DMS79 treated with DMSO at 0.1 percent for 48 hours (cell line): ENCODE results near the gene TCF23.
"Not testable (repeated sequence)": the region's sequence is repeated elsewhere in the genome, so short reads cannot be mapped to it uniquely, and the experiment has no call there.

Experiments used
- DNase-seq: peaks from one replicate; lab custom pipeline; 2025; lab: John Stamatoyannopoulos, UW

TCF23 gene

GRCh38 chr2:27154488-27154887 lies 5.7 kb downstream of the TCF23 start:
- DNase-seq: no peak

- DNase-seq: no peak
Measured at GRCh38 chr2:27155069-27155520, 6.3 kb downstream of the TCF23 start.

GRCh38 chr2:27158468-27158867 lies 9.7 kb downstream of the TCF23 start:
- no peak for DNase-seq

GRCh38 chr2:27159271-27159670 lies 10.5 kb downstream of the TCF23 start:
- no peak for DNase-seq

- no peak for DNase-seq
Measured at GRCh38 chr2:27160191-27160590, 11.4 kb downstream of the TCF23 start.

GRCh38 chr2:27162151-27163121 lies 13.6 kb downstream of the TCF23 start:
- DNase-seq: no peak

GRCh38 chr2:27164960-27165763 lies 16.4 kb downstream of the TCF23 start:
- DNase-seq: no peak

- DNase-seq: no peak
Measured at GRCh38 chr2:27170581-27171337, 22.0 kb downstream of the TCF23 start.

- DNase-seq: no peak
Measured at GRCh38 chr2:27171351-27171848, 22.6 kb downstream of the TCF23 start.

- DNase-seq: no peak
Measured at GRCh38 chr2:27174638-27175037, 25.8 kb downstream of the TCF23 start.

GRCh38 chr2:27175330-27175729 lies 26.5 kb downstream of the TCF23 start:
- DNase-seq: no peak

GRCh38 chr2:27175781-27176180 lies 27.0 kb downstream of the TCF23 start:
- DNase-seq: not testable (repeated sequence)

GRCh38 chr2:27177441-27178351 lies 28.9 kb downstream of the TCF23 start:
- DNase-seq: no peak

- DNase-seq: no peak
Measured at GRCh38 chr2:27178469-27178868, 29.7 kb downstream of the TCF23 start.

- no peak for DNase-seq
Measured at GRCh38 chr2:27179344-27180000, 30.7 kb downstream of the TCF23 start.

- no peak for DNase-seq
Measured at GRCh38 chr2:27182346-27182745, 33.5 kb downstream of the TCF23 start.

GRCh38 chr2:27184115-27184514 lies 35.3 kb downstream of the TCF23 start:
- DNase-seq: no peak

GRCh38 chr2:27185331-27186026 lies 36.7 kb downstream of the TCF23 start:
- DNase-seq: no peak

- DNase-seq: no peak
Measured at GRCh38 chr2:27186613-27187345, 38.0 kb downstream of the TCF23 start.
